Loucy (cell line): ENCODE data around the gene PFN1.
"Not testable (repeated sequence)": the region's sequence is repeated elsewhere in the genome, so short reads cannot be mapped to it uniquely, and the experiment has no call there.

ENCODE experiments used
- H2AFZ ChIP-seq: fragments of 200-600 bp; sonication (generic); 2 replicates; pipeline ENCODE4 v1.6.0; 2016; ENCODE audit warnings: antibody characterized with exemption, mild to moderate bottlenecking, low read length, moderate library complexity
- H3F3A ChIP-seq: fragments of 200-600 bp; 2 replicates; pipeline ENCODE4 v1.6.0; 2016; ENCODE audit warnings: antibody characterized with exemption, low read depth, mild to moderate bottlenecking
- H3K27me3 ChIP-seq: fragments of 200-600 bp; sonication (generic); 2 replicates; pipeline ENCODE4 v1.6.1; 2014; ENCODE audit warnings: low read length, mild to moderate bottlenecking; ENCODE audit not compliant: insufficient read depth, poor library complexity, severe bottlenecking
- H3K36me3 ChIP-seq: fragments of 200-600 bp; sonication (generic); 2 replicates; pipeline ENCODE4 v1.6.1; 2016; ENCODE audit warnings: low read length; ENCODE audit not compliant: insufficient read depth
- H3K4me1 ChIP-seq: fragments of 200-600 bp; sonication (generic); 2 replicates; pipeline ENCODE4 v1.5.1; 2014; ENCODE audit warnings: low read length, mild to moderate bottlenecking; ENCODE audit not compliant: insufficient read depth, poor library complexity, severe bottlenecking
- H3K4me2 ChIP-seq: fragments of 200-600 bp; sonication (generic); 2 replicates; pipeline ENCODE4 v1.6.0; 2014; ENCODE audit warnings: antibody characterized with exemption, low read length, low read depth, mild to moderate bottlenecking; ENCODE audit not compliant: poor library complexity, severe bottlenecking
- H3K4me3 ChIP-seq: fragments of 200-600 bp; sonication (generic); 2 replicates; pipeline ENCODE4 v1.5.1; 2014; ENCODE audit warnings: low read length, mild to moderate bottlenecking, mixed read lengths; ENCODE audit not compliant: poor library complexity, severe bottlenecking
- H3K79me2 ChIP-seq: fragments of 200-600 bp; sonication (generic); 2 replicates; pipeline ENCODE4 v1.6.1; 2014; ENCODE audit warnings: low read length; ENCODE audit not compliant: insufficient read depth
- H3K9ac ChIP-seq: fragments of 200-600 bp; sonication (generic); 2 replicates; pipeline ENCODE4 v1.6.0; 2014; ENCODE audit warnings: mild to moderate bottlenecking, low read depth, low read length, moderate library complexity; ENCODE audit not compliant: poor library complexity, severe bottlenecking
- H3K9me2 ChIP-seq: fragments of 200-600 bp; sonication (generic); replicated peaks from 2 replicates; pipeline ENCODE4 v1.6.1; 2016; ENCODE audit warnings: low read depth, low read length, mixed read lengths
- H3K9me3 ChIP-seq: fragments of 200-600 bp; sonication (generic); 2 replicates; pipeline ENCODE4 v1.6.1; 2014; ENCODE audit warnings: mild to moderate bottlenecking, antibody characterized with exemption, low read length, low read depth; ENCODE audit not compliant: insufficient read depth
- H4K20me1 ChIP-seq: fragments of 200-600 bp; sonication (generic); 2 replicates; pipeline ENCODE4 v1.6.0; 2014; ENCODE audit warnings: antibody characterized with exemption, low read length, mild to moderate bottlenecking; ENCODE audit not compliant: insufficient read depth, poor library complexity, severe bottlenecking
- EZH2phosphoT487 ChIP-seq: fragments of 200-600 bp; IDR thresholded peaks from 2 replicates; pipeline ENCODE4 v1.6.1; 2018; ENCODE audit warnings: antibody characterized with exemption, mild to moderate bottlenecking, moderate library complexity, borderline replicate concordance
- TF ChIP-seq, protein P1 (sequence below): fragments of 200-600 bp; sonication (generic); conservative IDR thresholded peaks from 2 replicates; pipeline ENCODE4 v1.5.1; 2014; ENCODE audit warnings: mild to moderate bottlenecking, antibody characterized with exemption, low read length

The PFN1 gene

GRCh38 chr17:4928881-4929280 is 19.4 kb downstream of the PFN1 start:
- Histone ChIP-seq H3K79me2 (no peaks in the 10 kb centered on the region), H3K27me3 (no peaks in the 10 kb centered on the region), H3K4me3 (no peak overlapping the region), H4K20me1 (no peaks in the 10 kb centered on the region), H3F3A (no peaks in the 10 kb centered on the region), H3K9me2 (no peaks in the 10 kb centered on the region), H3K4me2 (no peak overlapping the region), H3K36me3 (no peaks in the 10 kb centered on the region), H3K4me1 (peaks cover 10% of the 10 kb centered on the region), H3K9ac (no peak overlapping the region), H2AFZ (no peak overlapping the region), H3K9me3 (no peaks in the 10 kb centered on the region)
- TF ChIP-seq, protein P1, sequence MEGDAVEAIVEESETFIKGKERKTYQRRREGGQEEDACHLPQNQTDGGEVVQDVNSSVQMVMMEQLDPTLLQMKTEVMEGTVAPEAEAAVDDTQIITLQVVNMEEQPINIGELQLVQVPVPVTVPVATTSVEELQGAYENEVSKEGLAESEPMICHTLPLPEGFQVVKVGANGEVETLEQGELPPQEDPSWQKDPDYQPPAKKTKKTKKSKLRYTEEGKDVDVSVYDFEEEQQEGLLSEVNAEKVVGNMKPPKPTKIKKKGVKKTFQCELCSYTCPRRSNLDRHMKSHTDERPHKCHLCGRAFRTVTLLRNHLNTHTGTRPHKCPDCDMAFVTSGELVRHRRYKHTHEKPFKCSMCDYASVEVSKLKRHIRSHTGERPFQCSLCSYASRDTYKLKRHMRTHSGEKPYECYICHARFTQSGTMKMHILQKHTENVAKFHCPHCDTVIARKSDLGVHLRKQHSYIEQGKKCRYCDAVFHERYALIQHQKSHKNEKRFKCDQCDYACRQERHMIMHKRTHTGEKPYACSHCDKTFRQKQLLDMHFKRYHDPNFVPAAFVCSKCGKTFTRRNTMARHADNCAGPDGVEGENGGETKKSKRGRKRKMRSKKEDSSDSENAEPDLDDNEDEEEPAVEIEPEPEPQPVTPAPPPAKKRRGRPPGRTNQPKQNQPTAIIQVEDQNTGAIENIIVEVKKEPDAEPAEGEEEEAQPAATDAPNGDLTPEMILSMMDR, result no peak
- no peak for TF ChIP-seq EZH2phosphoT487

DNA sequence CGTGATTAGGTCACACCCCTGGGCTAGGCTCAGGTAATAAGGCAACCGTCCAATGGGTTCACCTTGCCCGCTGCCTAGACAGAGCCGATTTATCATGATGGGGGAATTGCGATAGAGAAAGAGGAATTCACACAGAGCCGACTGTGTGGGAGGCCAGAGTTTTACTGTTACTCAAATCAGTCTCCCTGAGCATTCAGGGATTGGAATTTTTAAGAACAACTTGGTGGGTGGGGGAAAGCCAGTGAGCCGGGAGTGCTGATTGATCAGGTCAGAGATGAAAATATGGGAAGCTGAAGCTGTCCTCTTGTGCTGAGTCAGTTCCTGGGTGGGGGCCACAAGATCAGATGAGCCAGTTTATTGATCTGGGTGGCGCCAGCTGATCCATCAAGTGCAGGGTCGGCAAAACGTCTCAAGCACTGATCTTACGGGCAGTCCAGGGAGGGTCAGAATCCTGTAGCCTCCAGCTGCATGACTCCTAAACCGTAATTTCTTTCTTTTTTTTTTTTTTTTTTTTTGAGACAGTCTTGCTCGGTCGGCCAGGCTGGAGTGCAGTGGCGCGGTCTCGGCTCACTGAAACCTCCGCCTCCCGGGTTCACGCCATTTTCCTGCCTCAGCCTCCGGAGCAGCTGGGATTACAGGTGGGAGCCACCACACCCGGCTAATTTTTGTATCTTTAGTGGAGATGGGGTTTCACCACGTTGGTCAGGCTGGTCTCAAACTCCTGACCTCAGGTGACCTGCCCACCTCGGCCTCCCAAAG is 21.6 kb downstream of the PFN1 start:
- H3K36me3 ChIP-seq, H2AFZ ChIP-seq, H3K27me3 ChIP-seq, H3K79me2 ChIP-seq, H3K4me3 ChIP-seq, H3K9ac ChIP-seq, H4K20me1 ChIP-seq, H3K4me2 ChIP-seq, H3K4me1 ChIP-seq, H3F3A ChIP-seq, H3K9me2 ChIP-seq, H3K9me3 ChIP-seq: not testable (repeated sequence)

DNA sequence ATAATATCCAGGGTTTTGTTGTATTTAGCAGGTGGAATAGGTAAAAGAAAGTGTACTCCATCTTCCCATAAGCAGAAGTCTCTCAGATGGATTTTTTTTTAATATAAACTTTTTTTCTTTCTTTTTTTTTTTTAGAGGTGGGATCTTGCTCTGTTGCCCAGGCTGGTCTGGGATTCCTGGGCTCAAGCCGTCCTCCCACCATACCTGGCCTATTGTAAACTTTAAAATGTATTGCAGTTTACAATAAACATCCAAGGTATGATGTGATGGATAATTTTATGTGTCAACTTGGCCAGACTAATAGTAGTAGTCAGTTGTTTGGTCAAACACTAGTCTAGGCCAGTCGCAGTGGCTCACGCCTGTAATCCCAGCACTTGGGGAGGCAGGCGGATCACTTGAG is 27.0 kb downstream of the PFN1 start:
- no peak overlapping the region for H2AFZ ChIP-seq
- H3K4me1 ChIP-seq, result no peaks in the 10 kb centered on the region
- TF ChIP-seq, protein P1, result no peak
- no peak for TF ChIP-seq EZH2phosphoT487
- H3K9ac ChIP-seq, result no peak overlapping the region
- no peaks in the 10 kb centered on the region for H3K36me3 ChIP-seq
- no peak overlapping the region for H3K4me3 ChIP-seq
- H3K79me2 ChIP-seq, result no peaks in the 10 kb centered on the region
- no peaks in the 10 kb centered on the region for H3F3A ChIP-seq
- H3K4me2 ChIP-seq, result no peak overlapping the region
- no peaks in the 10 kb centered on the region for H3K27me3 ChIP-seq
- no peaks in the 10 kb centered on the region for H3K9me3 ChIP-seq
- H4K20me1 ChIP-seq, result no peaks in the 10 kb centered on the region
- H3K9me2 ChIP-seq, result no peaks in the 10 kb centered on the region

DNA sequence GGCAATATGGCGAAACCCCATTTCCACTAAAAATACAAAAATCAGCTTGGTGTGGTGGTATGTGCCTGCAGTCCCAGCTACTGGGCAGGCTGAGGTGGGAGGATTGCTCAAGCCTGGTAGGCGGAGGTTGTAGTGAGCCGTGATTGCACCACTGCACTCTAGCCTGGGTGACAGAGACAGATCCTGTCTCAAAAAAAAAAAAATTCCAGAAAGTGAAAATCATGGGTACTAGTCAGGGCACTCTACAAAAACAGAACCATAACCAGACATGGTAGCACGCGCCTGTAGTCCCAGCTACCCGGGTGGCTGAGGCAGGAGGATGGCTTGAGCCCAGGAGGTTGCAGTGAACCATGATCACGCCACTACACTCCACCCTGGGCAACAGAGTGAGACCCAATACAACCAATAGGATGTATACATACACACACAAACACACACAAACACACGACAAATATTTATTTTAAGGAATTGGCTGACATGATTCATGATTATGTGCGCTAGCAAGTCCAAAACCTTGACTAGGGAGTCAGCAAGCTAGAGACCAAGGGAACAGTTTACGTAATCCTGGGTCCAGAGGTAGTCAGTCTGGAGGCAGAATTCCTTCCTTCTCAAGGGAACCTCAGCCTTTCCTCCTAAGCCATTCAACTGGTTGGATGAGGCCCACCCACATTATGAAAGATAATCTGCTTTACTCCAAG is 27.8 kb downstream of the PFN1 start:
- H3K9me2 ChIP-seq, result no peaks in the 10 kb centered on the region
- no peak overlapping the region for H3K4me2 ChIP-seq
- TF ChIP-seq, protein P1, result no peak
- no peak for TF ChIP-seq EZH2phosphoT487
- no peak overlapping the region for H3K9ac ChIP-seq
- no peaks in the 10 kb centered on the region for H3K27me3 ChIP-seq
- H3K79me2 ChIP-seq, result no peaks in the 10 kb centered on the region
- no peaks in the 10 kb centered on the region for H3K36me3 ChIP-seq
- no peak overlapping the region for H2AFZ ChIP-seq
- no peaks in the 10 kb centered on the region for H3K9me3 ChIP-seq
- no peaks in the 10 kb centered on the region for H3F3A ChIP-seq
- no peaks in the 10 kb centered on the region for H4K20me1 ChIP-seq
- H3K4me3 ChIP-seq, result no peak overlapping the region
- H3K4me1 ChIP-seq, result no peaks in the 10 kb centered on the region
